HT-29 (cell line): ENCODE results near the gene SYT15B. TPM values are rescaled to one million over a fixed set of nuclear protein-coding genes. Genes with fewer than 3 reads are reported as not detected.
"Not testable (repeated sequence)": the region's sequence is repeated elsewhere in the genome, so short reads cannot be mapped to it uniquely, and the experiment has no call there.

Source experiments
- DNase-seq: peaks from one replicate; pipeline ENCODE4 v3.0.0-alpha.2; 2015; ENCODE audit warnings: low spot score
- total RNA-seq: library from RNA; depleted of rRNA; stranded (reverse); fragments of >200 nt; shearing (Covaris generic); gene quantifications from 2 replicates; pipeline ENCODE4 v1.2.3, GENCODE V29; 2014; rRNA removed

The SYT15B gene
- total RNA-seq, 1 experiment from 2014 or later: not detected

DNA sequence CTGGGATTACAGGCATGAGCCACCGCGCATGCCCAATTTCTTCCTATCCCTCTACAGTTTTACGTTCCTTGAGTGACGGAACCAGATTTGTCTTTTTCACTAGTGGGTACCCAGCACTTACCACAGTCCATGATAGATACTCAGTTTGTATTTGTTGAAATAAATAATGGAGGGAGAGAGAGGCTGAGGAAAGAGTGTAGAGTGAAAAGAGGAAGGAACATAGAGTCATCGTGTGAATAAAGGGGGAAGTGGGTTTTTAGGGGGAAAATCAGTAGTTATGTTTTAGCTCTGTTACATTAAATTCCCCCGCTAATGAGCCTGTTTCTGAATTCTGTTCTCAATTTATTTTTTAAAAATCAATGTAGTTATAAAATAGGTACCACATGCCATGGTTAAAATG is 37.7 kb downstream of the SYT15B start:
- not testable (repeated sequence) for DNase-seq

DNA sequence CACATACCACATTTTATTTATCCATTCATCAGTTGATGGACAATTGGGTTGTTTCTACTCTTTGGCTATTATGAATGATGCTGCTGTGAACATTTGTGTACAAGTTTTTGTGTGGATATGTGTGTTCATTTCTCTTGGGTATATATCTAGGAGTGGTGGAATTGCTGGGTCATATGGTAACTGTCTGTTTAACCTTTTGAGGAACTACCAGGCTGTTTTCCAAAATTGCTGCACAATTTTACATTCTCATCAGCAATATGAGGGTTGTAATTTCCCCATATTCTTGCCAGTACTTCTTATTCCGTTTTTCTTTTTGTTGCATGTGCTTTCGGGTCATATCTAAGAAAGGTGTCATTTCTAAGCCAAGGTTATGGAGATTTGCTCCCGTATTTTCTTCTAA is 38.3 kb downstream of the SYT15B start:
- not testable (repeated sequence) for DNase-seq

DNA sequence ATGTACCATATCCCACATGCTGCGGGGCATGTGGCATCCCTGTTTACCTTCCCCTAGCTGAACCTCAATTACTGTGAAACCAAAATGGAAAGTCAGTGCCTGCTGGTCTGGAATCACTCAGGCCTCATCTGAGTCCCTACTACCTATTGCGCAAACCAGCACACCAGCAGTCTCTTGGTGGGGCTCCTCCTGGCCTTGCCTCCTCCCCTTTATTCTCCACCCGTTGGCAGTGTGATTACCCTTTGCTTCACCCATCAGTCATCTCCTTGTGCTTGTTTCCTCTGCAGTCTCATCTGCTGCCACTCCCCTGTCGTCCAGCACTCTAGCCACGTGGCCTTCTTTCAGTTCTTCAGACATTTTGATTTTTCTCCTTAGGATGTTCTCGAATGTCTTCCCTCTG is 39.3 kb downstream of the SYT15B start:
- not testable (repeated sequence) for DNase-seq

GRCh38 chr10:47723362-47723761 is 40.0 kb downstream of the SYT15B start:
- not testable (repeated sequence) for DNase-seq

- not testable (repeated sequence) for DNase-seq
These were observed 46.2 kb downstream of the SYT15B start for GRCh38 chr10:47717011-47717769.

Other genes with a start within 250 kb of the SYT15B start
- gene AGAP9, start 240.0 kb downstream of the SYT15B start, total RNA-seq: 6.5 and 7.1 TPM in 2 replicates
- gene NPY4R2, start 155.1 kb upstream of the SYT15B start, total RNA-seq: not detected in 2 replicates
- not detected in 2 replicates for gene FAM25C, start 236.2 kb upstream of the SYT15B start, total RNA-seq